NCI-H1694 (cell line): Measurements from ENCODE around the gene RAD17.
"Not testable (repeated sequence)": the region's sequence is repeated elsewhere in the genome, so short reads cannot be mapped to it uniquely, and the experiment has no call there.

Experiments used
- DNase-seq: peaks from one replicate; lab custom pipeline; 2025; lab: John Stamatoyannopoulos, UW

RAD17 gene

GRCh38 chr5:69369340-69370121 is at the start of gene RAD17, which contains the start of the genes AK6 and TAF9:
RAD17 (plus strand) TSS chr5:69369818; CDS start chr5:69372209, 2,391 bp downstream.
AK6 (minus strand) TSS chr5:69369520; CDS start chr5:69369490, 30 bp downstream.
TAF9 (minus strand) TSS chr5:69369520; CDS start chr5:69365737, 3,783 bp downstream.
- DNase-seq: peak; percentile 59

- no peak for DNase-seq
These were observed 43.3 kb upstream of the RAD17 start for GRCh38 chr5:69326365-69326764.

GRCh38 chr5:69329905-69330489 is 39.6 kb upstream of the RAD17 start:
- no peak for DNase-seq

GRCh38 chr5:69331528-69332445 is 37.8 kb upstream of the RAD17 start:
- no peak for DNase-seq

GRCh38 chr5:69333668-69334315 is 35.8 kb upstream of the RAD17 start:
- not testable (repeated sequence) for DNase-seq

- DNase-seq: peak; percentile 66
These were observed 34.8 kb upstream of the RAD17 start for GRCh38 chr5:69334793-69335268.

GRCh38 chr5:69335341-69335935 is 34.2 kb upstream of the RAD17 start:
- no peak for DNase-seq

GRCh38 chr5:69341520-69342161 is 28.0 kb upstream of the RAD17 start:
- no peak for DNase-seq

GRCh38 chr5:69343083-69343482 is 26.5 kb upstream of the RAD17 start:
- no peak for DNase-seq

- no peak for DNase-seq
These were observed 19.0 kb upstream of the RAD17 start for GRCh38 chr5:69350664-69351063.

GRCh38 chr5:69359699-69360098 is 9.9 kb upstream of the RAD17 start:
- DNase-seq: no peak

GRCh38 chr5:69360442-69360841 is 9.2 kb upstream of the RAD17 start:
- no peak for DNase-seq

GRCh38 chr5:69364414-69364813 is 5.2 kb upstream of the RAD17 start:
- peak; percentile 6 for DNase-seq

- no peak for DNase-seq
These were observed 4.8 kb upstream of the RAD17 start for GRCh38 chr5:69364850-69365249.

GRCh38 chr5:69367697-69368279 is 1.8 kb upstream of the RAD17 start:
- no peak for DNase-seq

- DNase-seq: no peak
These were observed 919 bp upstream of the RAD17 start for GRCh38 chr5:69368458-69369339.

GRCh38 chr5:69370335-69370734 is 717 bp downstream of the RAD17 start:
- not testable (repeated sequence) for DNase-seq

GRCh38 chr5:69372394-69372793 is 2.8 kb downstream of the RAD17 start:
- DNase-seq: no peak

- DNase-seq: no peak
These were observed 5.4 kb downstream of the RAD17 start for GRCh38 chr5:69374911-69375446.
